Keratinocyte (primary cell): Measurements from ENCODE around the gene ROR1. TPM values are rescaled to one million over a fixed set of nuclear protein-coding genes. Genes with fewer than 3 reads are reported as not detected.

Experiments used
- DNase-seq: peaks from one replicate; pipeline ENCODE4 v3.0.0-alpha.2; 2011; ENCODE audit warnings: low read depth, missing footprints, low spot score
- FAIRE-seq: peaks from 2 replicates; lab custom pipeline; 2011; peaks lifted over from hg19 to GRCh38; lab: Jason Lieb, UNC
- H2AFZ ChIP-seq: 2 replicates; pipeline ENCODE4 v1.6.0; 2012; ENCODE audit warnings: low read length, control low read depth, inconsistent platforms; ENCODE audit not compliant: control insufficient read depth
- H3K27ac ChIP-seq: 2 replicates; pipeline ENCODE4 v1.5.1; 2011; ENCODE audit warnings: low read length; ENCODE audit not compliant: control insufficient read depth, insufficient read depth
- H3K27me3 ChIP-seq: 3 replicates; pipeline ENCODE4 v1.6.0; 2011; ENCODE audit warnings: low read length; ENCODE audit not compliant: control insufficient read depth, insufficient read depth; ENCODE audit errors: extremely low read depth
- H3K36me3 ChIP-seq, 2 experiments: 2 replicates in 1 of 2; 3 replicates in 1 of 2; pipeline ENCODE4 v1.5.1; 2011; ENCODE audit warnings: low read length in 2 of 2, mild to moderate bottlenecking in 1 of 2; ENCODE audit not compliant: control insufficient read depth in 2 of 2, insufficient read depth in 2 of 2; ENCODE audit errors: extremely low read depth in 1 of 2
- H3K4me1 ChIP-seq: 3 replicates; pipeline ENCODE4 v1.5.1; 2011; ENCODE audit warnings: low read length; ENCODE audit not compliant: control insufficient read depth, insufficient read depth; ENCODE audit errors: extremely low read depth
- H3K4me2 ChIP-seq: 3 replicates; pipeline ENCODE4 v1.6.0; 2011; ENCODE audit warnings: low read depth, low read length; ENCODE audit not compliant: control insufficient read depth, insufficient read depth; ENCODE audit errors: extremely low read depth
- H3K4me3 ChIP-seq, 3 experiments: fragments of 200-600 bp in 1 of 3; sonication (generic) in 1 of 3; 2 replicates in 2 of 3; 3 replicates in 1 of 3; pipeline ENCODE4 v1.5.1; 2011 to 2016; ENCODE audit warnings: low read length in 3 of 3, mild to moderate bottlenecking in 3 of 3, control low read depth in 2 of 3, inconsistent platforms in 1 of 3, low read depth in 1 of 3, mixed read lengths in 1 of 3, mixed run types in 1 of 3, moderate library complexity in 1 of 3; ENCODE audit not compliant: control insufficient read depth in 2 of 3, insufficient read depth in 2 of 3; ENCODE audit errors: extremely low read depth in 1 of 3
- H3K79me2 ChIP-seq: 2 replicates; pipeline ENCODE4 v1.6.0; 2012; ENCODE audit warnings: low read length; ENCODE audit not compliant: control insufficient read depth, insufficient read depth
- H3K9ac ChIP-seq: 3 replicates; pipeline ENCODE4 v1.6.0; 2011; ENCODE audit warnings: low read length; ENCODE audit not compliant: control insufficient read depth, insufficient read depth; ENCODE audit errors: extremely low read depth
- H3K9me1 ChIP-seq: 3 replicates; pipeline ENCODE4 v1.6.0; 2011; ENCODE audit warnings: low read length; ENCODE audit not compliant: control insufficient read depth, insufficient read depth; ENCODE audit errors: extremely low read depth
- H3K9me3 ChIP-seq: 2 replicates; pipeline ENCODE4 v1.5.1; 2012; ENCODE audit warnings: low read depth, low read length; ENCODE audit not compliant: control insufficient read depth
- H4K20me1 ChIP-seq: 3 replicates; pipeline ENCODE4 v1.6.0; 2011; ENCODE audit warnings: low read length; ENCODE audit not compliant: control insufficient read depth, insufficient read depth; ENCODE audit errors: extremely low read depth
- EZH2 ChIP-seq: IDR thresholded peaks from one replicate; pipeline ENCODE4 v1.6.1; 2012; ENCODE audit warnings: inconsistent platforms, mild to moderate bottlenecking, low read length, moderate library complexity
- dilution Hi-C: fragments of 300-500 bp; cut with MboI; formaldehyde crosslinking; loops from one replicate; pipeline ENCODE4 v1.7.0; 2020; ENCODE audit warnings: low sequenced_read_pairs; ENCODE audit not compliant: extremely low pct_ligation_motif_present
- polyA plus RNA-seq, 5 experiments: library from polyadenylated mRNA; depleted of rRNA in 3 of 5; stranded (reverse) in 3 of 5; stranded (forward) in 1 of 5; unstranded in 1 of 5; fragments of >200 nt; gene quantifications; 1 replicate in 1 of 5; 2 replicates in 3 of 5; 3 replicates in 1 of 5; pipeline versions ENCODE4 v1.2.1 to v1.2.3, GENCODE V29; 2011 to 2012; ENCODE audit warnings: missing spikeins in 2 of 5, low read depth in 1 of 5, low replicate concordance in 1 of 5
- TF ChIP-seq, protein P1 (sequence below), 3 experiments: IDR thresholded peaks in 1 of 3; conservative IDR thresholded peaks in 1 of 3; optimal IDR thresholded peaks in 1 of 3; 2 replicates in 2 of 3; 3 replicates in 1 of 3; pipeline versions ENCODE3 to v1.5.1; 2011; ENCODE audit warnings: low read length in 3 of 3, mild to moderate bottlenecking in 3 of 3, moderate library complexity in 2 of 3, control low read depth in 1 of 3, inconsistent platforms in 1 of 3; ENCODE audit not compliant: insufficient read depth in 2 of 3; ENCODE audit errors: extremely low read depth in 1 of 3

Gene ROR1
- polyA plus RNA-seq, 1 donor (not counting 4 experiments of a cell fraction or from before 2014, with no cell fraction given): 9.2 TPM

DNA sequence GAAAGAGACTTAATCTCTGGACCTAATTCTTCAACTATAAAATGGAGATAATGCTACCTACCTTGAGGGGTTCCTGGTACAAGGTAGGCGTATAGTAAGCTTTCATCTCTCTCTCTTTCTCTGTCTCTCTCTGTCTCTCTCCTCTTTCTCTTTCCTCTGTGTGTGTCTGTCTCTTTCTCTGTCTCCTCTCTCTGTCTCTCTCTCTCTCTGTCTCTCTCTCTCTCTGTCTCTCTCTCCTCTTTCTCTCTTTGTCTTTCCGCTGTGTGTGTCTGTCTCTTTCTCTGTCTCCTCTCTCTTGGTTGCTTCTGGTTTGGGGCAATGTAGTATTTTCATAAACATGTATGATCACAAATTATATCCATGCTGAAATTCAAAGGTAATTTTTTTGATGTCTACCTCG, 353.5 kb downstream of the ROR1 start:
- H3K4me1 ChIP-seq: peaks cover 8% of the 10 kb centered on the region
- no peak overlapping the region for H3K27ac ChIP-seq
- no peak overlapping the region for H3K9ac ChIP-seq
- no peaks in the 10 kb centered on the region for H3K9me3 ChIP-seq
- DNase-seq: no peak
- no peaks in the 10 kb centered on the region for H3K36me3 ChIP-seq
- no peak for TF ChIP-seq EZH2
- TF ChIP-seq, protein P1, sequence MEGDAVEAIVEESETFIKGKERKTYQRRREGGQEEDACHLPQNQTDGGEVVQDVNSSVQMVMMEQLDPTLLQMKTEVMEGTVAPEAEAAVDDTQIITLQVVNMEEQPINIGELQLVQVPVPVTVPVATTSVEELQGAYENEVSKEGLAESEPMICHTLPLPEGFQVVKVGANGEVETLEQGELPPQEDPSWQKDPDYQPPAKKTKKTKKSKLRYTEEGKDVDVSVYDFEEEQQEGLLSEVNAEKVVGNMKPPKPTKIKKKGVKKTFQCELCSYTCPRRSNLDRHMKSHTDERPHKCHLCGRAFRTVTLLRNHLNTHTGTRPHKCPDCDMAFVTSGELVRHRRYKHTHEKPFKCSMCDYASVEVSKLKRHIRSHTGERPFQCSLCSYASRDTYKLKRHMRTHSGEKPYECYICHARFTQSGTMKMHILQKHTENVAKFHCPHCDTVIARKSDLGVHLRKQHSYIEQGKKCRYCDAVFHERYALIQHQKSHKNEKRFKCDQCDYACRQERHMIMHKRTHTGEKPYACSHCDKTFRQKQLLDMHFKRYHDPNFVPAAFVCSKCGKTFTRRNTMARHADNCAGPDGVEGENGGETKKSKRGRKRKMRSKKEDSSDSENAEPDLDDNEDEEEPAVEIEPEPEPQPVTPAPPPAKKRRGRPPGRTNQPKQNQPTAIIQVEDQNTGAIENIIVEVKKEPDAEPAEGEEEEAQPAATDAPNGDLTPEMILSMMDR (optimal IDR thresholded peaks at IDR 0.05 in 1 of 3, IDR thresholded peaks at IDR 0.05 in 1 of 3, conservative IDR thresholded peaks at IDR 0.05 in 1 of 3; ENCODE audit: extremely low read depth in 1 of 3, insufficient read depth in 2 of 3, low read length in 3 of 3): no peak
- dilution Hi-C loops: no loop called here
- H4K20me1 ChIP-seq: no peaks in the 10 kb centered on the region
- H2AFZ ChIP-seq: no peak overlapping the region
- H3K27me3 ChIP-seq: no peaks in the 10 kb centered on the region
- no peaks in the 10 kb centered on the region for H3K79me2 ChIP-seq
- no peak overlapping the region for H3K4me2 ChIP-seq
- FAIRE-seq: no peak
- no peaks in the 10 kb centered on the region for H3K9me1 ChIP-seq
- no peak overlapping the region for H3K4me3 ChIP-seq

- Histone ChIP-seq H3K36me3 (no peaks in the 10 kb centered on the region), H3K27ac (no peak overlapping the region), H3K9me1 (no peaks in the 10 kb centered on the region), H3K9me3 (no peaks in the 10 kb centered on the region), H3K79me2 (no peaks in the 10 kb centered on the region), H3K9ac (no peak overlapping the region), H3K27me3 (no peaks in the 10 kb centered on the region), H2AFZ (no peak overlapping the region), H4K20me1 (no peaks in the 10 kb centered on the region), H3K4me3 (no peak overlapping the region), H3K4me1 (peaks cover 20% of the 10 kb centered on the region), H3K4me2 (no peak overlapping the region)
- FAIRE-seq (no peak), DNase-seq (no peak)
- TF ChIP-seq EZH2: no peak
- TF ChIP-seq, protein P1 (optimal IDR thresholded peaks at IDR 0.05 in 1 of 3, IDR thresholded peaks at IDR 0.05 in 1 of 3, conservative IDR thresholded peaks at IDR 0.05 in 1 of 3; ENCODE audit: extremely low read depth in 1 of 3, insufficient read depth in 2 of 3, low read length in 3 of 3): no peak
- dilution Hi-C loops: no loop called here
Observed at GRCh38 chr1:64129701-64130100, 355.9 kb downstream of the ROR1 start.
